Transverse colon (tissue), 4 donors: ENCODE results near the gene RAC2.

Experiments used
- CTCF ChIP-seq, 5 experiments: fragments of 200-600 bp in 3 of 5; fragments of 450-650 bp in 2 of 5; sonication (generic) in 3 of 5; IDR thresholded peaks; 1 replicate in 2 of 5; 2 replicates in 3 of 5; pipeline ENCODE4 v1.5.1; 2016 to 2017; ENCODE audit warnings: antibody characterized with exemption in 5 of 5, inconsistent platforms in 3 of 5, mild to moderate bottlenecking in 2 of 5, moderate library complexity in 1 of 5
- EP300 ChIP-seq: sonication (generic); formaldehyde crosslinking; IDR thresholded peaks from one replicate; pipeline ENCODE4 v1.6.1; 2017; ENCODE audit warnings: antibody characterized with exemption, low read depth
- POLR2A ChIP-seq: fragments of 450-650 bp; IDR thresholded peaks from one replicate; pipeline ENCODE4 v1.6.1; 2016; ENCODE audit warnings: antibody characterized with exemption, mild to moderate bottlenecking, moderate library complexity
- POLR2AphosphoS5 ChIP-seq, 3 donors: sonication (generic); formaldehyde crosslinking; IDR thresholded peaks; one replicate each; pipeline ENCODE4 v1.6.1; 2016; ENCODE audit warnings: antibody characterized with exemption in 3 of 3

GRCh38 chr22:37258005-37258752 is 14.1 kb upstream of the RAC2 start:
- TF ChIP-seq CTCF (IDR thresholded peaks at IDR 0.05) (no peak), POLR2A (no peak), EP300 (no peak), POLR2AphosphoS5 (IDR thresholded peaks at IDR 0.05) (no peak)
